Calu3 (cell line): ENCODE results near the gene TMEM270. TPM values are rescaled to one million over a fixed set of nuclear protein-coding genes. Genes with fewer than 3 reads are reported as not detected.

Experiments used
- Bru-seq: library from RNA; stranded (reverse); fragments of 400-500 nt; gene quantifications from one replicate; lab custom pipeline; 2021; lab: Mats Ljungman, UMichigan
- BruChase-seq, 2 experiments: library from RNA; stranded (reverse); fragments of 400-500 nt; gene quantifications; one replicate each; lab custom pipeline; 2021; lab: Mats Ljungman, UMichigan
- BruUV-seq: library from RNA; stranded (reverse); fragments of 400-500 nt; replicated peaks from 2 replicates; lab custom pipeline; 2021; lab: Mats Ljungman, UMichigan
- CTCF ChIA-PET: fragments of 300-600 bp; sonication (Branson Sonifier 250); formaldehyde crosslinking; loops from one replicate; lab custom pipeline; 2022; ENCODE audit warnings: antibody characterized with exemption; lab: Charles Lee
- DNase-seq: peaks from one replicate; pipeline ENCODE4 v3.0.0; 2022
- H3K27ac Mint-ChIP-seq: one replicate; pipeline ENCODE4 v1.8.0; 2022; ENCODE audit warnings: mixed read lengths; ENCODE audit not compliant: unreplicated experiment
- H3K27me3 Mint-ChIP-seq: one replicate; pipeline ENCODE4 v1.8.0; 2022; ENCODE audit warnings: mixed read lengths; ENCODE audit not compliant: unreplicated experiment
- H3K36me3 Mint-ChIP-seq: one replicate; pipeline ENCODE4 v1.8.0; 2022; ENCODE audit warnings: mild to moderate bottlenecking, moderate library complexity, mixed read lengths; ENCODE audit not compliant: insufficient read depth, unreplicated experiment
- H3K4me1 Mint-ChIP-seq: one replicate; pipeline ENCODE4 v1.8.0; 2022; ENCODE audit warnings: mild to moderate bottlenecking, low read depth, mixed read lengths; ENCODE audit not compliant: unreplicated experiment
- H3K4me3 Mint-ChIP-seq: one replicate; pipeline ENCODE4 v1.8.0; 2022; ENCODE audit warnings: mild to moderate bottlenecking, low read depth, moderate library complexity, mixed read lengths; ENCODE audit not compliant: unreplicated experiment
- H3K9me3 Mint-ChIP-seq: one replicate; pipeline ENCODE4 v1.8.0; 2022; ENCODE audit warnings: low read depth, mixed read lengths; ENCODE audit not compliant: unreplicated experiment
- CTCF ChIP-seq: fragments of 200-600 bp; IDR thresholded peaks from one replicate; pipeline ENCODE4 v1.8.0; 2022; ENCODE audit warnings: antibody characterized with exemption; ENCODE audit not compliant: unreplicated experiment
- intact Hi-C: fragments of 100-400 bp; cut with micrococcal nuclease; formaldehyde crosslinking; loops from one replicate; pipeline ENCODE4 v1.10.0; 2022; ENCODE audit not compliant: unreplicated experiment
- long read RNA-seq: library from polyadenylated mRNA; stranded (forward); transcript quantifications from one replicate; pipeline ENCODE4 v2.0.0, GENCODE V29; 2022
- total RNA-seq: library from RNA; stranded (reverse); gene quantifications from 2 replicates; pipeline ENCODE4 v1.2.3, GENCODE V29; 2022

Gene TMEM270
- total RNA-seq = 0.59 and 1.2 TPM in 2 replicates
- Bru-seq, nascent RNA = percentile 17 among the genes with signal in this experiment
- percentile 11 among the genes with signal in this experiment for BruChase-seq, experiment 1, labeled RNA remaining after a 6-hour chase
- BruChase-seq, experiment 2, labeled RNA remaining after a 2-hour chase = percentile 7 among the genes with signal in this experiment
- long read RNA-seq, partial matches to known transcripts = 0 of 1 reads
- long read RNA-seq, other reads (novel, unspliced or antisense) = 1 of 1 reads

GRCh38 chr7:73860859-73861258 is at the start of gene TMEM270:
TMEM270 (plus strand) TSS chr7:73861159; CDS start chr7:73861195, 36 bp downstream.
- H3K4me3 Mint-ChIP-seq = no peak within 1 kb of the TSS
- no peaks in the 10 kb centered on the region for H3K27me3 Mint-ChIP-seq
- no peak for TF ChIP-seq CTCF
- H3K27ac Mint-ChIP-seq = no peak within 1 kb of the TSS
- intact Hi-C loops = no loop called here
- no peaks in the 10 kb centered on the region for H3K4me1 Mint-ChIP-seq
- CTCF ChIA-PET = interaction anchor here (0.6 kb wide), 1 partner anchor 101 kb away, joined by 3 read pairs; no protein-coding TSS in a partner anchor
- H3K9me3 Mint-ChIP-seq = no peaks in the 10 kb centered on the region
- BruUV-seq = no TSS peak
- DNase-seq = no peak
- H3K36me3 Mint-ChIP-seq = no peaks in the 10 kb centered on the region

DNA sequence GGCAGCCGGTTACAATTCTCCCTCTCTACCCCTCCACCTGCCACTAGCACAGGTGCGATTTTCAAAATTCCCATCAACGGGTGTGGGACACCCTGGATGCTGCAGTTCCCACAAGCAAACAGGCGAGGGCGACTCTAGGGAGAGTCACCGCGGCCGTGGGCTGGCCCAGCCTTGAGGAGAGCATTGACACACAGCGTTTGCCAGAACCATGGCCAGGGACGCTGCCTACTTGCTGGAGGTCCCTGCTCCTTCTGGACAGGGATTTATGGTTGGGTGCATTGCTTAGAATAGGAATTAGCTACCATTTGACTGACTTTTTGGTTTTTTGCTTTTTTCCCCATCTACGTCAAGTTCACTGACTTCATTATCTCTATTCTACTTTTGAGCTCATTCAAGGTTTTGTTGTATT is 49.2 kb upstream of the TMEM270 start:
- peak; percentile 65 for DNase-seq
- Mint-ChIP-seq H3K4me1 (peaks cover 7% of the 10 kb centered on the region), H3K27me3 (no peaks in the 10 kb centered on the region), H3K36me3 (peaks cover 10% of the 10 kb centered on the region), H3K9me3 (no peaks in the 10 kb centered on the region), H3K27ac (no peak overlapping the region), H3K4me3 (no peak overlapping the region)
- TF ChIP-seq CTCF = peak; percentile 39
- no TSS peak for BruUV-seq
- CTCF ChIA-PET = interaction anchor here (1.0 kb wide), 1 partner anchor 10 kb away, joined by 5 read pairs; no protein-coding TSS in a partner anchor
- intact Hi-C loops = no loop called here

DNA sequence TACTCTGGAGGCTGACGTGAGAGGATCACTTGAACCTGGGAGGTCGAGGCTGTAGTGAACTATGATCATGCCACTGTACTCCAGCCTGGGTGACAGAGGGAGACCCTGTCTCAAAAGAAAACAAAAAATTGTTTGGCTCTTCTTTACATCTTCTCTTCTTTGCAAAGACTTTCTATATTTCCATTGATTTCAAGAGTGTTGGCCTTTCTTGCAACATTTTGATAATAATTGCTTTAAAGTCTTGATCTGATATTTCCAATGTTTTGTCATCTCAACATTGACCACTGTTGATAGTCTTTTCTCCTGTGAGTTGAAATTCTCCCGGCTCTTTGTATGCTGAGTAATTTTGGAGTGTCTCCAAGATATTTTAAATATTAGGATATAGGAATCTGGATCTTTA is 48.0 kb upstream of the TMEM270 start:
- Mint-ChIP-seq H3K36me3 (peaks cover 10% of the 10 kb centered on the region), H3K9me3 (no peaks in the 10 kb centered on the region), H3K4me1 (peaks cover 7% of the 10 kb centered on the region), H3K27ac (no peak overlapping the region), H3K27me3 (no peaks in the 10 kb centered on the region), H3K4me3 (no peak overlapping the region)
- no peak for TF ChIP-seq CTCF
- CTCF ChIA-PET = no interaction called here
- intact Hi-C loops = no loop called here
- DNase-seq = no peak
- BruUV-seq = no TSS peak

- CTCF ChIA-PET = interaction anchor here (0.9 kb wide), 1 partner anchor 183 kb away, joined by 5 read pairs; no protein-coding TSS in a partner anchor
These were observed 45.5 kb upstream of the TMEM270 start for GRCh38 chr7:73815436-73815835.

More at GRCh38 chr7:73815436-73815835, 45.5 kb upstream of the TMEM270 start:
- Mint-ChIP-seq H3K4me1 (no peaks in the 10 kb centered on the region), H3K4me3 (no peak overlapping the region), H3K27me3 (no peaks in the 10 kb centered on the region), H3K36me3 (peaks cover 4% of the 10 kb centered on the region), H3K27ac (no peak overlapping the region), H3K9me3 (no peaks in the 10 kb centered on the region)
- no peak for TF ChIP-seq CTCF
- BruUV-seq = no TSS peak
- intact Hi-C loops = no loop called here
- no peak for DNase-seq
